Cerebellar nuclear complex (tissue), 1 donor: ENCODE measurements around the gene RIMBP2.

Experiments used
- DNase-seq, 2 experiments: peaks; one replicate each; lab custom pipeline; 2025; lab: John Stamatoyannopoulos, UW

Gene RIMBP2

GRCh38 chr12:130569521-130569920, 146.6 kb downstream of the RIMBP2 start:
- no peak for DNase-seq

- DNase-seq, result no peak
These were observed 147.6 kb downstream of the RIMBP2 start for GRCh38 chr12:130568501-130568900.

- no peak for DNase-seq
These were observed 148.1 kb downstream of the RIMBP2 start for GRCh38 chr12:130568041-130568440.

- no peak for DNase-seq
These were observed 149.5 kb downstream of the RIMBP2 start for GRCh38 chr12:130566446-130567155.

GRCh38 chr12:130565189-130565588, 150.9 kb downstream of the RIMBP2 start:
- DNase-seq, result no peak

GRCh38 chr12:130563323-130563722, 152.8 kb downstream of the RIMBP2 start:
- DNase-seq, result no peak

GRCh38 chr12:130562716-130563115, 153.4 kb downstream of the RIMBP2 start:
- DNase-seq, result no peak

- DNase-seq, result no peak
These were observed 155.8 kb downstream of the RIMBP2 start for GRCh38 chr12:130560321-130560720.

- no peak for DNase-seq
These were observed 156.3 kb downstream of the RIMBP2 start for GRCh38 chr12:130559806-130560205.

GRCh38 chr12:130557886-130558765, 158.0 kb downstream of the RIMBP2 start:
- DNase-seq, result no peak

GRCh38 chr12:130557201-130557600, 158.9 kb downstream of the RIMBP2 start:
- DNase-seq, result no peak

GRCh38 chr12:130556486-130557055, 159.5 kb downstream of the RIMBP2 start:
- DNase-seq, result no peak

GRCh38 chr12:130555628-130556485, 160.2 kb downstream of the RIMBP2 start:
- DNase-seq, result no peak

- DNase-seq, result no peak
These were observed 160.9 kb downstream of the RIMBP2 start for GRCh38 chr12:130555221-130555620.

- no peak for DNase-seq
These were observed 163.6 kb downstream of the RIMBP2 start for GRCh38 chr12:130552483-130552996.

GRCh38 chr12:130549361-130549760, 166.7 kb downstream of the RIMBP2 start:
- no peak for DNase-seq

GRCh38 chr12:130547480-130548155, 168.5 kb downstream of the RIMBP2 start:
- no peak for DNase-seq

- DNase-seq, result no peak
These were observed 169.6 kb downstream of the RIMBP2 start for GRCh38 chr12:130546494-130546893.

GRCh38 chr12:130545475-130545874, 170.6 kb downstream of the RIMBP2 start:
- DNase-seq, result no peak

GRCh38 chr12:130540376-130540775, 175.7 kb downstream of the RIMBP2 start:
- DNase-seq, result no peak
